HG03064 (cell line): Measurements from ENCODE around the gene AGPS.

Experiments
- ATAC-seq: cut with Tn5 transposase; IDR thresholded peaks from one replicate; pipeline ENCODE4 v1.9.1; 2021; ENCODE audit warnings: low read depth; ENCODE audit not compliant: unreplicated experiment

AGPS gene

GRCh38 chr2:177383935-177384334, 8.6 kb upstream of the AGPS start:
- no peak for ATAC-seq

GRCh38 chr2:177385151-177385550, 7.4 kb upstream of the AGPS start:
- no peak for ATAC-seq

GRCh38 chr2:177391822-177392372, 676 bp upstream of the AGPS start:
- no peak for ATAC-seq

- no peak for ATAC-seq
Measured at GRCh38 chr2:177393203-177393755, 706 bp downstream of the AGPS start.

- no peak for ATAC-seq
Measured at GRCh38 chr2:177393824-177394593, 1.4 kb downstream of the AGPS start.

- ATAC-seq: no peak
Measured at GRCh38 chr2:177394594-177394973, 2.0 kb downstream of the AGPS start.

- no peak for ATAC-seq
Measured at GRCh38 chr2:177395351-177396065, 2.9 kb downstream of the AGPS start.

GRCh38 chr2:177396703-177397460, 4.3 kb downstream of the AGPS start:
- no peak for ATAC-seq

- no peak for ATAC-seq
Measured at GRCh38 chr2:177397481-177398289, 5.1 kb downstream of the AGPS start.

GRCh38 chr2:177398290-177398683, 5.7 kb downstream of the AGPS start:
- ATAC-seq: no peak

- no peak for ATAC-seq
Measured at GRCh38 chr2:177398791-177399190, 6.2 kb downstream of the AGPS start.

GRCh38 chr2:177399376-177399775, 6.8 kb downstream of the AGPS start:
- ATAC-seq: no peak

- no peak for ATAC-seq
Measured at GRCh38 chr2:177400337-177400923, 7.9 kb downstream of the AGPS start.

- no peak for ATAC-seq
Measured at GRCh38 chr2:177402096-177402495, 9.5 kb downstream of the AGPS start.

GRCh38 chr2:177403838-177404237, 11.3 kb downstream of the AGPS start:
- no peak for ATAC-seq

- no peak for ATAC-seq
Measured at GRCh38 chr2:177404243-177404642, 11.7 kb downstream of the AGPS start.

- no peak for ATAC-seq
Measured at GRCh38 chr2:177405029-177405692, 12.6 kb downstream of the AGPS start.

- ATAC-seq: no peak
Measured at GRCh38 chr2:177406182-177406581, 13.6 kb downstream of the AGPS start.

- ATAC-seq: no peak
Measured at GRCh38 chr2:177407031-177407430, 14.5 kb downstream of the AGPS start.
